OCI-LY1 (cell line): Measurements from ENCODE around the gene TSEN54.

ENCODE experiments used
- CTCF ChIP-seq: fragments of 200-600 bp; sonication (generic), shearing (Covaris generic); IDR thresholded peaks from 2 replicates; pipeline ENCODE4 v1.5.1; 2017; ENCODE audit warnings: mild to moderate bottlenecking, antibody characterized with exemption, low read length, moderate library complexity, mixed read lengths
- EZH2 ChIP-seq: fragments of 200-600 bp; sonication (generic), shearing (Covaris generic); IDR thresholded peaks from 2 replicates; pipeline ENCODE4 v1.8.0; 2017; ENCODE audit warnings: borderline replicate concordance, mixed run types, mild to moderate bottlenecking, antibody characterized with exemption, low read length, moderate library complexity, mixed read lengths

DNA sequence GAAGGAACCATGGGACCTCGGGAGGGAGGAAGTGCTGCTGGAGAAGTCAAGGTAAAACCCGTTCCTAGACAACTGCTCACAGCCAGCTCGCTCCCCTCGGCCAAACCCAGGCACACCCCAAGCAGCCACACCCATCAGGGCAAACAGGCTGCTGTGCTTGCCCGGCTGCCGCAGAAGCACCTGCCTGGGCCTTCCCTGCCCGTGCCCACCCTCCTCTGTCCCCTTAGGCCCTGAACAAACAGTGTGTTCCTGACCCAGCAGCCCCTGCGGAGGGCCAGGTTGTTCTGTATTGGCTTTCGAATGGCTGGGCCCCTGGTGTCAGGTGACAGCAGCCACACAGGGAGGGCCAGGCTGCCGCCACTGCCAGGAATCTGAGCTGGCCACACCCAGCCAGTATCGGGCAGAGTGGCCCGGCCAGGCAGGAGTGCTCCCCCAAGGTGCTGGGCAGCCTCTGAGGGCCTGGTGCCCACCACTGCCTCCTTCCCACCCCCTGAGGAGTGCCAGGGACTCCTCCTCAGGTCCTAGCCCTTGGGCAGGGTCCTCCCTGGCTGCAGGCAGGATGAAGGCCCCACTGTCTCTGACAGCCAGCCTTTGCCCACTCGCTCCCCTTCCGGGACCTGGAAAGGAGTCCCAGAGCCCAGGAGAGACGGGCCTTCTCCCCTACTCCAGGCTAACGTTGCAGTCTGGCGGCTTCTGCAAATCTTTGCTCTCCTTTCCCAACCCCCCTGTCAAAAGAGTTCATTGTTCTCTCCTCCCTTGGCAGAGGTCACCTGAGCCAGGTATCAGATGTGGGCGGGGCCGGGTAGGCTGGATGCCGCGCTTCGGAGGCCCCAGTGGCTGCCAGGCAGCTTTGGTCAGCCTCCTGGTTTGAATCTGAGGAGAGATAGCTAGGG, 33.2 kb downstream of the TSEN54 start:
- TF ChIP-seq CTCF: no peak
- TF ChIP-seq EZH2: no peak
